Neutrophil (primary cell): ENCODE results near the gene GIGYF2.

Experiments used
- H3K27ac ChIP-seq: fragments of 200-600 bp; sonication (generic); 2 replicates; pipeline ENCODE4 v1.5.1; 2016; ENCODE audit warnings: mild to moderate bottlenecking, moderate library complexity
- H3K27me3 ChIP-seq: fragments of 200-600 bp; sonication (generic); 2 replicates; pipeline ENCODE4 v1.6.0; 2016; ENCODE audit warnings: mild to moderate bottlenecking
- H3K36me3 ChIP-seq: fragments of 200-600 bp; sonication (generic); 2 replicates; pipeline ENCODE4 v1.5.1; 2017
- H3K4me1 ChIP-seq, 2 experiments: fragments of 200-600 bp in 1 of 2; sonication (generic) in 1 of 2; 1 replicate in 1 of 2; 2 replicates in 1 of 2; pipeline versions ENCODE4 v1.5.1 to v1.6.1; 2013 to 2016; ENCODE audit warnings: low read depth in 1 of 2, low read length in 1 of 2, mild to moderate bottlenecking in 1 of 2, moderate library complexity in 1 of 2; ENCODE audit not compliant: control insufficient read depth in 1 of 2, insufficient read depth in 1 of 2
- H3K4me3 ChIP-seq, 2 experiments: fragments of 200-600 bp in 1 of 2; sonication (generic) in 1 of 2; 1 replicate in 1 of 2; 2 replicates in 1 of 2; pipeline ENCODE4 v1.5.1; 2013 to 2016; ENCODE audit warnings: low read depth in 1 of 2, low read length in 1 of 2, mild to moderate bottlenecking in 1 of 2, moderate library complexity in 1 of 2
- H3K9me3 ChIP-seq: fragments of 200-600 bp; sonication (generic); 2 replicates; pipeline ENCODE4 v1.5.1; 2016
- TF ChIP-seq, protein P1 (sequence below): fragments of 200-600 bp; sonication (generic); IDR thresholded peaks from 2 replicates; pipeline ENCODE4 v1.5.1; 2016; ENCODE audit warnings: antibody characterized with exemption

The GIGYF2 gene

DNA sequence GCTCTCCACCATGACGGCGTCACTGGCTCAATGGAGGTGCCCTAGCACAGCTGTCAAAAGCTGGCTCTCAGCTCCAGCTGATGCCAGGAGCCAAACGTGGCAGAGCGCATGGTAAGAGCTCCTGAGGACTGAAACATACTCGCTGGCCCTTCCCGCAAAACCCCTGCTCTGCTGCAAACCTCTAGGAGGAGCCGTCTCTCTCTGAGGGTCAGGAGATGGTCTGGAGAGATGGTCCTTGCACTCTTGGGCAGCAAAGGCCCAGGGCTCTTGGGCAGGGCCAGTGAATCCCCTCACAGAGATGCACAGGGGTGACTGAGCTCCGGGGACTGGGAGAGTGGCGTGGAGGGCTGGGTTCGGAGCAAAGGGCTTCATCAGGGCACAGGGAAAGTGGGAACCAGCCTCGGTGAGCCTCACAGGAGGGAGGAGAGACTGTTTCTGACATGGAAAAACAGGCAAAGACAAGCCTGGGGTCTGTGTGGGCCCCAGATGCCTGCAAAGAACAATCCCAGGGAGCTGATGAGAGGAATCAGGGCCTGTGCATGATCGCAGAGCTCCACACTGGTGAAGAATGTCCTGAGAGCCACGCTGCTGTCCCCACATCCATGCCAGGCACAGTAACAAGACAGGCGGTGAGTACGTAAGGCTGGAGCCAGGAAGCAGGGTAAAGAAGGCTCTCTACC, 190.2 kb downstream of the GIGYF2 start:
- H3K9me3 ChIP-seq = no peaks in the 10 kb centered on the region
- TF ChIP-seq, protein P1, sequence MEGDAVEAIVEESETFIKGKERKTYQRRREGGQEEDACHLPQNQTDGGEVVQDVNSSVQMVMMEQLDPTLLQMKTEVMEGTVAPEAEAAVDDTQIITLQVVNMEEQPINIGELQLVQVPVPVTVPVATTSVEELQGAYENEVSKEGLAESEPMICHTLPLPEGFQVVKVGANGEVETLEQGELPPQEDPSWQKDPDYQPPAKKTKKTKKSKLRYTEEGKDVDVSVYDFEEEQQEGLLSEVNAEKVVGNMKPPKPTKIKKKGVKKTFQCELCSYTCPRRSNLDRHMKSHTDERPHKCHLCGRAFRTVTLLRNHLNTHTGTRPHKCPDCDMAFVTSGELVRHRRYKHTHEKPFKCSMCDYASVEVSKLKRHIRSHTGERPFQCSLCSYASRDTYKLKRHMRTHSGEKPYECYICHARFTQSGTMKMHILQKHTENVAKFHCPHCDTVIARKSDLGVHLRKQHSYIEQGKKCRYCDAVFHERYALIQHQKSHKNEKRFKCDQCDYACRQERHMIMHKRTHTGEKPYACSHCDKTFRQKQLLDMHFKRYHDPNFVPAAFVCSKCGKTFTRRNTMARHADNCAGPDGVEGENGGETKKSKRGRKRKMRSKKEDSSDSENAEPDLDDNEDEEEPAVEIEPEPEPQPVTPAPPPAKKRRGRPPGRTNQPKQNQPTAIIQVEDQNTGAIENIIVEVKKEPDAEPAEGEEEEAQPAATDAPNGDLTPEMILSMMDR = no peak
- peaks cover 18% of the 10 kb centered on the region for H3K27me3 ChIP-seq
- H3K4me1 ChIP-seq = no peaks in the 10 kb centered on the region
- H3K36me3 ChIP-seq = no peaks in the 10 kb centered on the region
- no peak overlapping the region for H3K4me3 ChIP-seq
- H3K27ac ChIP-seq = no peak overlapping the region

DNA sequence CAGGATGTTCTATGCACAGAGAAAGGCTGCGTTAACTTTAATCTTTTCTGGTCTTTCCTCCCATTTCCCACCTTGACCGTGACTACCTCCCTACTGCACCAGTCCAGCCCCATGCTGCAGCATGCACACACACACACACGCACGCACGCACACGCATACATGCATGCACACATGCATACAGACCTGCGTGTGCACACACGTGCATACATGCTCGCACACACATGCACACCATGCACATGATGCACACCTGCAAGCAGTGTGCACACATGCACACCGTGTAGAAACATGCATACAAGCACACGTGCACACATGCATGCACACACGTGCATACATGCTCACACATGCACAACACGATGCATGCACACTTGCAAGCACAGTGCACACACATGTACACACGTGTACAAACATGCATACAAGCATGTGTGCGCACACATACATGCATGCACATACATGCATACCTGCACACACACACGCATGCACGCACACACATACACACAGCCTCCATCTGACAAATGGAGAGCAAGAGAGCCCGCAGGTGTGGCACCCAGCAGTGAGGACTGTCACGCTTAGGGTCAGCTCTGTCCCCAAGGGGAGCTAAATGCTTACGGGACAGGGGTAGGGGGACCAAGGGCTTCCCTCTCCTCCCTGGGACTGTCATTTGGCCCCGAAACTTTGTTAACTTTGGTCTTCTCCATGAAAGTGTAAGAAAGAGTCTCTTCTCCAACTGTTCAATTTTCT, 191.1 kb downstream of the GIGYF2 start:
- Histone ChIP-seq H3K9me3 (no peaks in the 10 kb centered on the region), H3K4me3 (no peak overlapping the region), H3K27ac (no peak overlapping the region), H3K36me3 (no peaks in the 10 kb centered on the region), H3K4me1 (no peaks in the 10 kb centered on the region), H3K27me3 (peaks cover 18% of the 10 kb centered on the region)
- TF ChIP-seq, protein P1 = no peak

DNA sequence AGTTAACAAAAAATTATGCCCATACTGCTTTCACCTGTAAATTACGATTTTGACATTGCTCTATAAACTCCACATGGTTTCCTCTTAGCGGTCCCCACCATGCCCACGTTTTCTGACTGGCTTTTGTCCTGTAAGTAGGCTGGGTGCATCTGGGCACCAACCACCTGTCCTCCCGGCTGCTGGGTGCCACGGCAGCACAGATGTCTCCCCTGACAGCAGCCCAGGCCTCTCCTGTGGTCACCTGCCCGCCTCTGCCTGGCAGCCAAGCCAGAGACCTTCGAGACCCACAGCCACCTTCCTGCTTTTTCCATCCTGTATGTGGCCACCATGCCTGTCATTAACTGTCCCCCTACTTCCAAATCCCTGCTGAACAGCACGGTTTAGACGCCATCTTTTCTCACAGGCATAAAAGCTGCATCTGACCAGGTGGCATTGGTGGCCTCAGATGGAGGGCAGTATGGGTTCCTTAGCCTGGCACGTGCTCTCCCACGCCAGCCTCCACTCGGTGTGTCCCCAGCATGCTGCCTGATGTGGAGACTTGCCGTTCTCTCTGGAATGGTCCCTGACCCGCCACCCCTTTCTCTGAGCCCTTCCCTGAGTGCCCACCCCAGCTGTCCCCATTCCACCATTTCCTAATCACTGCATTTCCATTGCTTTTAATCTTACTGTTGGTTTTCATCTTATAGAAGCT, 191.9 kb downstream of the GIGYF2 start:
- Histone ChIP-seq H3K27ac (no peak overlapping the region), H3K4me1 (no peaks in the 10 kb centered on the region), H3K9me3 (no peaks in the 10 kb centered on the region), H3K27me3 (peaks cover 18% of the 10 kb centered on the region), H3K36me3 (no peaks in the 10 kb centered on the region), H3K4me3 (no peak overlapping the region)
- TF ChIP-seq, protein P1 = no peak

GRCh38 chr2:232889876-232890401, 192.8 kb downstream of the GIGYF2 start:
- Histone ChIP-seq H3K4me1 (no peaks in the 10 kb centered on the region), H3K27me3 (peaks cover 18% of the 10 kb centered on the region), H3K36me3 (no peaks in the 10 kb centered on the region), H3K4me3 (no peak overlapping the region), H3K27ac (no peak overlapping the region), H3K9me3 (no peaks in the 10 kb centered on the region)
- TF ChIP-seq, protein P1 = no peak

DNA sequence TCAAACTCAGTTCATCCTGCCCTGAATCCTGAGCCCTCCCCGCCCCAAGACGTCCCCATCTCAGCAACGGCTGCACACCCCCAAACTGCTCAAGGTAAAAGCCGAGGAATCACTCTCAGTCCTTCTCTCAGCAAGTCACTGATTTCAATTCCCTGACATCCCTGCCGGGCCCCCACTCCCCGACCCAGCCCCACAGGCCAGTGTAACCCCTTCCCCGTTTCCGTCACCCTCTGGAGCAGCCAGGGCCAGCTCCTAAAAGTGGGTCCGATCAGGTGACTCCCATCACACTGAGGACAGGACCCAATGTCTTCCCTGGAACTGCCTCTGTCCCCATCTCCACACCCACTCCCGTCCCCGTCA, 193.4 kb downstream of the GIGYF2 start:
- peaks cover 18% of the 10 kb centered on the region for H3K27me3 ChIP-seq
- H3K36me3 ChIP-seq = no peaks in the 10 kb centered on the region
- TF ChIP-seq, protein P1 = no peak
- H3K9me3 ChIP-seq = no peaks in the 10 kb centered on the region
- no peaks in the 10 kb centered on the region for H3K4me1 ChIP-seq
- no peak overlapping the region for H3K27ac ChIP-seq
- no peak overlapping the region for H3K4me3 ChIP-seq
